K562 (cell line): ENCODE data around the gene DAPK1. TPM values are rescaled to one million over a fixed set of nuclear protein-coding genes. Genes with fewer than 3 reads are reported as not detected.

Experiments
- ARID1B ChIP-seq: fragments of 450-650 bp; IDR thresholded peaks from 2 replicates; pipeline ENCODE4 v1.6.1; 2016; ENCODE audit warnings: antibody characterized with exemption, mild to moderate bottlenecking, inconsistent platforms
- ATF3 ChIP-seq, 2 experiments: fragments of 450-650 bp in 1 of 2; sonication (generic) in 1 of 2; formaldehyde crosslinking in 1 of 2; IDR thresholded peaks in 1 of 2; conservative IDR thresholded peaks in 1 of 2; 2 replicates each; pipeline versions ENCODE4 v1.6.1 to v1.8.1; 2016 to 2023; ENCODE audit warnings: mild to moderate bottlenecking in 2 of 2, moderate library complexity in 2 of 2, inconsistent platforms in 1 of 2, missing genetic modification reagents in 1 of 2
- CHD1 ChIP-seq: fragments of 200-600 bp; sonication (generic); IDR thresholded peaks from one replicate; pipeline ENCODE4 v1.6.1; 2012; ENCODE audit warnings: mild to moderate bottlenecking, moderate library complexity, low read length, inconsistent platforms
- CREBBP ChIP-seq: IDR thresholded peaks from one replicate; pipeline ENCODE4 v1.6.1; 2012; ENCODE audit warnings: low read depth, mild to moderate bottlenecking, control low read depth, inconsistent platforms, low read length
- FOS ChIP-seq: IDR thresholded peaks from 3 replicates; pipeline ENCODE4 v1.6.1; 2011; ENCODE audit not compliant: insufficient read length; ENCODE audit errors: extremely low read depth
- FOXK2 ChIP-seq, 2 experiments: fragments of 450-650 bp; IDR thresholded peaks in 1 of 2; conservative IDR thresholded peaks in 1 of 2; 2 replicates each; pipeline ENCODE4 v1.6.1; 2016; ENCODE audit warnings: low read depth in 2 of 2, mild to moderate bottlenecking in 1 of 2
- JUND ChIP-seq, 2 experiments: IDR thresholded peaks; 2 replicates in 1 of 2; 3 replicates in 1 of 2; pipeline ENCODE4 v1.6.1; 2011; ENCODE audit warnings: borderline replicate concordance in 2 of 2, low read depth in 2 of 2, low read length in 2 of 2, improper control_type of control experiment in 1 of 2, missing biosample characterization in 1 of 2, missing genetic modification characterization in 1 of 2, missing genetic modification reagents in 1 of 2
- MAFG ChIP-seq: fragments of 450-650 bp; conservative IDR thresholded peaks from 2 replicates; pipeline ENCODE4 v1.6.1; 2016; ENCODE audit warnings: missing genetic modification characterization, missing compliant biosample characterization
- NFIC ChIP-seq: fragments of 450-650 bp; IDR thresholded peaks from 2 replicates; pipeline ENCODE4 v1.6.1; 2017; ENCODE audit warnings: mild to moderate bottlenecking, inconsistent platforms
- NFXL1 ChIP-seq: fragments of 450-650 bp; formaldehyde crosslinking; IDR thresholded peaks from 2 replicates; pipeline ENCODE4 v1.4.0; 2021; ENCODE audit warnings: mild to moderate bottlenecking
- POLR2A ChIP-seq: fragments of 450-650 bp; conservative IDR thresholded peaks from 2 replicates; pipeline ENCODE4 v1.6.1; 2016
- PREB ChIP-seq: sonication (generic); formaldehyde crosslinking; IDR thresholded peaks from 2 replicates; pipeline ENCODE4 v1.8.1; 2023; ENCODE audit warnings: mild to moderate bottlenecking, missing genetic modification reagents
- PTTG1 ChIP-seq: fragments of 450-650 bp; IDR thresholded peaks from 2 replicates; pipeline ENCODE4 v1.6.1; 2016; ENCODE audit warnings: low read depth, mild to moderate bottlenecking, missing genetic modification characterization, missing compliant biosample characterization
- RCOR1 ChIP-seq, 2 experiments: IDR thresholded peaks; 2 replicates each; pipeline ENCODE4 v1.6.1; 2012; ENCODE audit warnings: low read depth in 2 of 2, low read length in 2 of 2, borderline replicate concordance in 1 of 2, improper control_type of control experiment in 1 of 2
- SRSF9 ChIP-seq: fragments of 200-400 bp; formaldehyde crosslinking; IDR thresholded peaks from 2 replicates; pipeline ENCODE4 v1.6.1; 2017; ENCODE audit warnings: low read depth, low read length, borderline replicate concordance
- TBL1XR1 ChIP-seq, 2 experiments: IDR thresholded peaks; 2 replicates each; pipeline ENCODE4 v1.6.1; 2012; ENCODE audit warnings: improper control_type of control experiment in 2 of 2, low read length in 2 of 2, mild to moderate bottlenecking in 1 of 2
- TCF15 ChIP-seq: fragments of 250-450 bp; sonication (Bioruptor Pico); IDR thresholded peaks from 2 replicates; pipeline ENCODE4 v1.8.0; 2022; ENCODE audit warnings: moderate library complexity, mild to moderate bottlenecking, inconsistent platforms
- ZBTB11 ChIP-seq, 3 experiments: fragments of 200-800 bp in 1 of 3; fragments of 250-450 bp in 1 of 3; fragments of 450-650 bp in 1 of 3; sonication (Bioruptor Pico) in 1 of 3; sonication (Bioruptor generic) in 1 of 3; formaldehyde crosslinking in 1 of 3; IDR thresholded peaks; 2 replicates each; pipeline versions ENCODE4 v1.6.1 to v1.8.0; 2016 to 2022; ENCODE audit warnings: mild to moderate bottlenecking in 2 of 3, missing genetic modification characterization in 2 of 3, missing compliant biosample characterization in 1 of 3, moderate library complexity in 1 of 3
- ZFP91 ChIP-seq: sonication (generic); formaldehyde crosslinking; IDR thresholded peaks from 2 replicates; pipeline ENCODE4 v1.8.0; 2022; ENCODE audit warnings: mild to moderate bottlenecking, missing genetic modification reagents
- ZKSCAN3 ChIP-seq: fragments of 250-450 bp; sonication (Bioruptor Pico); IDR thresholded peaks from 2 replicates; pipeline ENCODE4 v1.4.0; 2020
- polyA plus RNA-seq, 8 experiments: library from polyadenylated mRNA; depleted of rRNA in 4 of 8; stranded (reverse) in 5 of 8; unstranded in 3 of 8; fragments of >200 nt; fragmentation: Nextera tagmentation in 2 of 8; fragmentation: Illumina TruSeq in 1 of 8; extraction: Ambion mirVana in 2 of 8; extraction: Trizol in 1 of 8; gene quantifications; 2 replicates each; pipeline versions ENCODE4 v1.2.1 to v1.2.3, GENCODE V29; 2011 to 2014; ENCODE audit warnings: inconsistent platforms in 1 of 8, missing spikeins in 1 of 8
- total RNA-seq, 7 experiments: library from RNA; depleted of rRNA in 6 of 7; stranded (reverse); fragments of >200 nt in 6 of 7; fragmentation: Illumina TruSeq in 2 of 7; extraction: Trizol in 2 of 7; gene quantifications; 2 replicates each; pipeline versions ENCODE4 v1.2.1 to v1.2.3, GENCODE V29; 2011 to 2021; ENCODE audit warnings: low replicate concordance in 1 of 7

DAPK1 gene
- total and polyA plus RNA-seq, 9 of the 15 experiments (the other 6 are each of a cell fraction or from before 2014, with no cell fraction given): 1.7 to 26.4 (median 15.8) TPM

- TF ChIP-seq ATF3 (IDR thresholded peaks at IDR 0.05) (no peak), ATF3 (CRISPR knock-in tag; conservative IDR thresholded peaks at IDR 0.05) (no peak), PTTG1 (no peak), POLR2A (no peak), FOS (no peak), ARID1B (peak; percentile 74), NFXL1 (CRISPR knock-in tag) (no peak), FOXK2 (conservative IDR thresholded peaks at IDR 0.05 in 1 of 2, IDR thresholded peaks at IDR 0.05 in 1 of 2; ENCODE audit: low read depth in 2 of 2) (no peak), NFIC (no peak), JUND (IDR thresholded peaks at IDR 0.05; ENCODE audit: borderline replicate concordance, low read depth, low read length) (no peak), JUND (tag; IDR thresholded peaks at IDR 0.05; ENCODE audit: borderline replicate concordance, low read depth, low read length) (no peak), ZBTB11 (CRISPR knock-in tag; IDR thresholded peaks at IDR 0.05) (no peak), CHD1 (no peak), PREB (CRISPR knock-in tag) (no peak), ZKSCAN3 (CRISPR knock-in tag) (no peak), RCOR1 (IDR thresholded peaks at IDR 0.05; ENCODE audit: borderline replicate concordance in 1 of 2, low read depth in 2 of 2, low read length in 2 of 2) (peak in 1 of 2 experiments; percentile 65; a peak in 2 of 4 replicates), CREBBP (no peak), TCF15 (CRISPR knock-in tag) (no peak), MAFG (no peak), ZFP91 (CRISPR knock-in tag) (no peak), SRSF9 (no peak), TBL1XR1 (IDR thresholded peaks at IDR 0.05; ENCODE audit: low read length in 2 of 2) (no peak)
These were observed 83.8 kb downstream of the DAPK1 start (continued) for GRCh38 chr9:87581513-87581912.
